Keratinocyte (primary cell): ENCODE measurements around the gene NT5C1B. TPM values are rescaled to one million over a fixed set of nuclear protein-coding genes. Genes with fewer than 3 reads are reported as not detected.

ENCODE experiments used
- DNase-seq: peaks from one replicate; pipeline ENCODE4 v3.0.0-alpha.2; 2011; ENCODE audit warnings: low read depth, missing footprints, low spot score
- FAIRE-seq: peaks from 2 replicates; lab custom pipeline; 2011; peaks lifted over from hg19 to GRCh38; lab: Jason Lieb, UNC
- H2AFZ ChIP-seq: 2 replicates; pipeline ENCODE4 v1.6.0; 2012; ENCODE audit warnings: low read length, control low read depth, inconsistent platforms; ENCODE audit not compliant: control insufficient read depth
- H3K27ac ChIP-seq: 2 replicates; pipeline ENCODE4 v1.5.1; 2011; ENCODE audit warnings: low read length; ENCODE audit not compliant: control insufficient read depth, insufficient read depth
- H3K27me3 ChIP-seq: 3 replicates; pipeline ENCODE4 v1.6.0; 2011; ENCODE audit warnings: low read length; ENCODE audit not compliant: control insufficient read depth, insufficient read depth; ENCODE audit errors: extremely low read depth
- H3K36me3 ChIP-seq, 2 experiments: 2 replicates in 1 of 2; 3 replicates in 1 of 2; pipeline ENCODE4 v1.5.1; 2011; ENCODE audit warnings: low read length in 2 of 2, mild to moderate bottlenecking in 1 of 2; ENCODE audit not compliant: control insufficient read depth in 2 of 2, insufficient read depth in 2 of 2; ENCODE audit errors: extremely low read depth in 1 of 2
- H3K4me1 ChIP-seq: 3 replicates; pipeline ENCODE4 v1.5.1; 2011; ENCODE audit warnings: low read length; ENCODE audit not compliant: control insufficient read depth, insufficient read depth; ENCODE audit errors: extremely low read depth
- H3K4me2 ChIP-seq: 3 replicates; pipeline ENCODE4 v1.6.0; 2011; ENCODE audit warnings: low read depth, low read length; ENCODE audit not compliant: control insufficient read depth, insufficient read depth; ENCODE audit errors: extremely low read depth
- H3K4me3 ChIP-seq, 3 experiments: fragments of 200-600 bp in 1 of 3; sonication (generic) in 1 of 3; 2 replicates in 2 of 3; 3 replicates in 1 of 3; pipeline ENCODE4 v1.5.1; 2011 to 2016; ENCODE audit warnings: low read length in 3 of 3, mild to moderate bottlenecking in 3 of 3, control low read depth in 2 of 3, inconsistent platforms in 1 of 3, low read depth in 1 of 3, mixed read lengths in 1 of 3, mixed run types in 1 of 3, moderate library complexity in 1 of 3; ENCODE audit not compliant: control insufficient read depth in 2 of 3, insufficient read depth in 2 of 3; ENCODE audit errors: extremely low read depth in 1 of 3
- H3K79me2 ChIP-seq: 2 replicates; pipeline ENCODE4 v1.6.0; 2012; ENCODE audit warnings: low read length; ENCODE audit not compliant: control insufficient read depth, insufficient read depth
- H3K9ac ChIP-seq: 3 replicates; pipeline ENCODE4 v1.6.0; 2011; ENCODE audit warnings: low read length; ENCODE audit not compliant: control insufficient read depth, insufficient read depth; ENCODE audit errors: extremely low read depth
- H3K9me1 ChIP-seq: 3 replicates; pipeline ENCODE4 v1.6.0; 2011; ENCODE audit warnings: low read length; ENCODE audit not compliant: control insufficient read depth, insufficient read depth; ENCODE audit errors: extremely low read depth
- H3K9me3 ChIP-seq: 2 replicates; pipeline ENCODE4 v1.5.1; 2012; ENCODE audit warnings: low read depth, low read length; ENCODE audit not compliant: control insufficient read depth
- H4K20me1 ChIP-seq: 3 replicates; pipeline ENCODE4 v1.6.0; 2011; ENCODE audit warnings: low read length; ENCODE audit not compliant: control insufficient read depth, insufficient read depth; ENCODE audit errors: extremely low read depth
- CTCF ChIP-seq, 3 experiments: IDR thresholded peaks in 1 of 3; conservative IDR thresholded peaks in 1 of 3; optimal IDR thresholded peaks in 1 of 3; 2 replicates in 2 of 3; 3 replicates in 1 of 3; pipeline versions ENCODE3 to v1.5.1; 2011; ENCODE audit warnings: low read length in 3 of 3, mild to moderate bottlenecking in 3 of 3, moderate library complexity in 2 of 3, control low read depth in 1 of 3, inconsistent platforms in 1 of 3; ENCODE audit not compliant: insufficient read depth in 2 of 3; ENCODE audit errors: extremely low read depth in 1 of 3
- EZH2 ChIP-seq: IDR thresholded peaks from one replicate; pipeline ENCODE4 v1.6.1; 2012; ENCODE audit warnings: inconsistent platforms, mild to moderate bottlenecking, low read length, moderate library complexity
- dilution Hi-C: fragments of 300-500 bp; cut with MboI; formaldehyde crosslinking; loops from one replicate; pipeline ENCODE4 v1.7.0; 2020; ENCODE audit warnings: low sequenced_read_pairs; ENCODE audit not compliant: extremely low pct_ligation_motif_present
- polyA plus RNA-seq, 5 experiments: library from polyadenylated mRNA; depleted of rRNA in 3 of 5; stranded (reverse) in 3 of 5; stranded (forward) in 1 of 5; unstranded in 1 of 5; fragments of >200 nt; gene quantifications; 1 replicate in 1 of 5; 2 replicates in 3 of 5; 3 replicates in 1 of 5; pipeline versions ENCODE4 v1.2.1 to v1.2.3, GENCODE V29; 2011 to 2012; ENCODE audit warnings: missing spikeins in 2 of 5, low read depth in 1 of 5, low replicate concordance in 1 of 5

The NT5C1B gene
- polyA plus RNA-seq, 1 donor (not counting 4 experiments of a cell fraction or from before 2014, with no cell fraction given), result not detected

DNA sequence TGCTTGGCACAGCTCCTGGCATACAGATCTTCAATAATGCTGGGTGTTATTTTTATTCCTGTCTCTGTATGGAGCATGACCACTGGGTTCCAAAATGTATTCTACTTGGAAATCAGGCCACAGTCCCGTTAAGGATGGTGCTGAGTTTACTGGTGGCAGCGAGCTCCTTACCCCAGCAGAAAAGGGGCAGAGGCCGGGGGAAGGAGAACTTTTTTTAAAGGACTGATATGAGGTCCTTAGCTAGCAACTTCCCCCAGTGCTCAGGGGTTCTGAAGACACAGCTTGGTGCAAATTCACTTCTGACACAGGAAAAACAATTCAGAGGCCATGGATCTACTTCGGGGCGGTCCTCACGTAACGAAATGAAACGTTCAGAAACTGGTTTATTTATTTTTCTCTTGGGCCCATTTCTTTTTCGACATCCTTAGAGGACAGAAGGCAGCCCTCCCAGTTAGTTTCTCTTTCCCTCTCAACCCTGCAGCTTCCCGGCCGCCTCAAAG is 29.8 kb downstream of the NT5C1B start:
- Histone ChIP-seq H3K4me2 (peak overlapping the region; percentile 98), H3K79me2 (peaks cover 21% of the 10 kb centered on the region), H4K20me1 (no peaks in the 10 kb centered on the region), H3K4me1 (peaks cover 20% of the 10 kb centered on the region), H3K27ac (peak overlapping the region; percentile 78), H3K27me3 (no peaks in the 10 kb centered on the region), H3K36me3 (peaks cover 4% of the 10 kb centered on the region in 2 experiments), H3K9ac (peak overlapping the region; percentile 85), H3K9me3 (no peaks in the 10 kb centered on the region), H3K4me3 (peak overlapping the region; percentile 66 to 85 (median 85)), H2AFZ (peak overlapping the region; percentile 87), H3K9me1 (no peaks in the 10 kb centered on the region)
- dilution Hi-C loops, result no loop called here
- TF ChIP-seq CTCF (optimal IDR thresholded peaks at IDR 0.05 in 1 of 3, IDR thresholded peaks at IDR 0.05 in 1 of 3, conservative IDR thresholded peaks at IDR 0.05 in 1 of 3; ENCODE audit: extremely low read depth in 1 of 3, insufficient read depth in 2 of 3, low read length in 3 of 3), result no peak
- no peak for TF ChIP-seq EZH2
- DNase-seq (no peak), FAIRE-seq (no peak)

GRCh38 chr2:18558458-18558857 is 30.9 kb downstream of the NT5C1B start:
- no peak for FAIRE-seq

More at GRCh38 chr2:18558458-18558857, 30.9 kb downstream of the NT5C1B start:
- Histone ChIP-seq H2AFZ (no peak overlapping the region), H3K79me2 (peaks cover 21% of the 10 kb centered on the region), H3K9ac (no peak overlapping the region), H3K9me1 (no peaks in the 10 kb centered on the region), H3K27me3 (no peaks in the 10 kb centered on the region), H3K27ac (no peak overlapping the region), H4K20me1 (no peaks in the 10 kb centered on the region), H3K9me3 (no peaks in the 10 kb centered on the region), H3K4me2 (peak overlapping the region; percentile 98), H3K4me1 (peaks cover 20% of the 10 kb centered on the region), H3K4me3 (no peak overlapping the region), H3K36me3 (peaks cover 4% of the 10 kb centered on the region in 2 experiments)
- TF ChIP-seq EZH2 (no peak), CTCF (optimal IDR thresholded peaks at IDR 0.05 in 1 of 3, IDR thresholded peaks at IDR 0.05 in 1 of 3, conservative IDR thresholded peaks at IDR 0.05 in 1 of 3; ENCODE audit: extremely low read depth in 1 of 3, insufficient read depth in 2 of 3, low read length in 3 of 3) (no peak)
- dilution Hi-C loops, result no loop called here
- no peak for DNase-seq
